Activated naive CD4-positive, alpha-beta T cell treated with anti-CD3 and anti-CD28 coated beads, Interleukin-2, amount 10 ng/mL, durations not matched to agents 7 days and 5 days (primary cell): ENCODE data around the gene MT4.

ENCODE experiments used
- CTCF ChIA-PET: fragments of 350-600 bp; sonication (Branson Sonifier 250); formaldehyde crosslinking; loops from one replicate; lab custom pipeline; 2021; ENCODE audit warnings: antibody characterized with exemption; lab: Charles Lee
- DNase-seq: peaks from one replicate; pipeline ENCODE4 v3.0.0-alpha.2; 2020
- H3K27ac Mint-ChIP-seq: one replicate; pipeline ENCODE4 v1.8.0; 2021; ENCODE audit warnings: mild to moderate bottlenecking, moderate library complexity, mixed read lengths
- H3K27me3 Mint-ChIP-seq: one replicate; pipeline ENCODE4 v1.8.0; 2021; ENCODE audit warnings: mild to moderate bottlenecking, mixed read lengths
- H3K36me3 Mint-ChIP-seq: one replicate; pipeline ENCODE4 v1.8.0; 2021; ENCODE audit warnings: mixed read lengths
- H3K4me1 Mint-ChIP-seq: one replicate; pipeline ENCODE4 v1.8.0; 2021; ENCODE audit warnings: mixed read lengths
- H3K4me3 Mint-ChIP-seq: one replicate; pipeline ENCODE4 v1.8.0; 2021; ENCODE audit warnings: mild to moderate bottlenecking, moderate library complexity, mixed read lengths
- H3K9me3 Mint-ChIP-seq: one replicate; pipeline ENCODE4 v1.8.0; 2021; ENCODE audit warnings: mixed read lengths

Gene MT4

GRCh38 chr16:56610609-56611111, 45.8 kb downstream of the MT4 start:
- H3K27me3 Mint-ChIP-seq: no peaks in the 10 kb centered on the region
- H3K4me3 Mint-ChIP-seq: peak overlapping the region; percentile 38
- CTCF ChIA-PET: interaction anchor here (1.2 to 2.1 kb wide), 2 partner anchors 10 to 91 kb away, joined by 4 to 6 read pairs; no protein-coding TSS in a partner anchor
- peaks cover 1% of the 10 kb centered on the region for H3K36me3 Mint-ChIP-seq
- no peaks in the 10 kb centered on the region for H3K9me3 Mint-ChIP-seq
- peak overlapping the region; percentile 93 for H3K27ac Mint-ChIP-seq
- H3K4me1 Mint-ChIP-seq: peaks cover 48% of the 10 kb centered on the region
- no peak for DNase-seq

- DNase-seq: no peak
- no peaks in the 10 kb centered on the region for H3K27me3 Mint-ChIP-seq
- peaks cover 47% of the 10 kb centered on the region for H3K4me1 Mint-ChIP-seq
- peaks cover 1% of the 10 kb centered on the region for H3K36me3 Mint-ChIP-seq
- no peaks in the 10 kb centered on the region for H3K9me3 Mint-ChIP-seq
- no peak overlapping the region for H3K4me3 Mint-ChIP-seq
- no peak overlapping the region for H3K27ac Mint-ChIP-seq
- CTCF ChIA-PET: interaction anchor here (1.2 to 2.1 kb wide), 2 partner anchors 11 to 91 kb away, joined by 4 to 6 read pairs; no protein-coding TSS in a partner anchor
These were observed 46.5 kb downstream of the MT4 start for GRCh38 chr16:56611281-56611833.

DNA sequence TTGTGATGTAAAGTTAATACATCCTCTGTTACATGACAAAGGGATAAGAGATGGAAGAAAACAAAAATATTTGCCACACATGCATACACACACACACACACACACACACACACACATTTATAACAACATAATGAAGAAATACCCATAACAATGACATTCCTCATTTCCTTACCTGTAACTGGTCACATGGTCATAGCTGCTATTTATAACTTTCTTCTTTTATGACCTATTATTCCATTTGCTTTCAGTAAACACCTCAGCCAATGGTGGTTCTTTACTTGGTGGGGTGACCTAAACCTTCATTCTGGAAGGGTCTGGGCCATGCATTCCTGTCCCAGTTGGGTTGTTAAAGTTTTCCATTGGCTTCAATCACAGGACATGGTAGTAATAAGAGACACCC, 48.8 kb downstream of the MT4 start:
- CTCF ChIA-PET: interaction anchor here (1.2 kb wide), 1 partner anchor 10 kb away, joined by 4 read pairs; no protein-coding TSS in a partner anchor
- H3K27ac Mint-ChIP-seq: no peak overlapping the region
- peaks cover 1% of the 10 kb centered on the region for H3K36me3 Mint-ChIP-seq
- no peak for DNase-seq
- H3K27me3 Mint-ChIP-seq: peaks cover 22% of the 10 kb centered on the region
- no peak overlapping the region for H3K4me3 Mint-ChIP-seq
- H3K4me1 Mint-ChIP-seq: peaks cover 47% of the 10 kb centered on the region
- no peaks in the 10 kb centered on the region for H3K9me3 Mint-ChIP-seq

GRCh38 chr16:56614549-56614991, 49.7 kb downstream of the MT4 start:
- H3K27ac Mint-ChIP-seq: no peak overlapping the region
- H3K36me3 Mint-ChIP-seq: no peaks in the 10 kb centered on the region
- H3K4me3 Mint-ChIP-seq: no peak overlapping the region
- no peaks in the 10 kb centered on the region for H3K9me3 Mint-ChIP-seq
- H3K4me1 Mint-ChIP-seq: peaks cover 40% of the 10 kb centered on the region
- CTCF ChIA-PET: no interaction called here
- peaks cover 31% of the 10 kb centered on the region for H3K27me3 Mint-ChIP-seq
- DNase-seq: no peak

DNA sequence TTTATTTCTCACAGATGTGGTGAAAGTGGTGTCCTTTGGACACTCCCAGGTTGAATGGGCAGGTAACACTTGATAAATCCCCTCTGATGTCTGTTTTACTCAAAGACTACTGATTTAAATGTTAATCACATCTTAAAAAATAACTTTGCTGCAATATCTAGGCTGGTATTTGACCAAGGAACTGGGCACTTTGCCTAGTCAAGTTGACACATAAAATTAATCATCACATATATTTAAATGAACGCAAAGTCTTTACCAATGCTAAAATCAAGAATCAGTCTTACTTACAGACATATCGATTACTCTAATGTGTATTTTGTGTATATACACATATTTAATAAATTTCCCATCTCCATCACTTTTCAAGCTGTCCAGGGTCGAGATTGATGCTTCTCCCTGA, 50.5 kb downstream of the MT4 start:
- CTCF ChIA-PET: no interaction called here
- Mint-ChIP-seq H3K27me3 (peaks cover 38% of the 10 kb centered on the region), H3K4me1 (peaks cover 34% of the 10 kb centered on the region), H3K27ac (no peak overlapping the region), H3K36me3 (no peaks in the 10 kb centered on the region), H3K4me3 (no peak overlapping the region), H3K9me3 (no peaks in the 10 kb centered on the region)
- DNase-seq: no peak

GRCh38 chr16:56616608-56617211, 51.8 kb downstream of the MT4 start:
- Mint-ChIP-seq H3K36me3 (no peaks in the 10 kb centered on the region), H3K9me3 (no peaks in the 10 kb centered on the region), H3K4me3 (peak overlapping the region; percentile 17), H3K27me3 (peaks cover 49% of the 10 kb centered on the region), H3K27ac (no peak overlapping the region), H3K4me1 (peaks cover 23% of the 10 kb centered on the region)
- CTCF ChIA-PET: interaction anchor here (0.7 kb wide), 1 partner anchor 245 kb away, joined by 3 read pairs; no protein-coding TSS in a partner anchor
- no peak for DNase-seq

- CTCF ChIA-PET: interaction anchor here (0.7 to 2.1 kb wide), 4 partner anchors 17 to 244 kb away, joined by 3 to 6 read pairs (median 3); no protein-coding TSS in a partner anchor
- DNase-seq: peak; percentile 78
- peak overlapping the region; percentile 39 for H3K4me3 Mint-ChIP-seq
- H3K9me3 Mint-ChIP-seq: no peaks in the 10 kb centered on the region
- H3K27me3 Mint-ChIP-seq: peaks cover 54% of the 10 kb centered on the region
- no peak overlapping the region for H3K27ac Mint-ChIP-seq
- peaks cover 23% of the 10 kb centered on the region for H3K4me1 Mint-ChIP-seq
- no peaks in the 10 kb centered on the region for H3K36me3 Mint-ChIP-seq
These were observed 52.6 kb downstream of the MT4 start for GRCh38 chr16:56617212-56618085.

DNA sequence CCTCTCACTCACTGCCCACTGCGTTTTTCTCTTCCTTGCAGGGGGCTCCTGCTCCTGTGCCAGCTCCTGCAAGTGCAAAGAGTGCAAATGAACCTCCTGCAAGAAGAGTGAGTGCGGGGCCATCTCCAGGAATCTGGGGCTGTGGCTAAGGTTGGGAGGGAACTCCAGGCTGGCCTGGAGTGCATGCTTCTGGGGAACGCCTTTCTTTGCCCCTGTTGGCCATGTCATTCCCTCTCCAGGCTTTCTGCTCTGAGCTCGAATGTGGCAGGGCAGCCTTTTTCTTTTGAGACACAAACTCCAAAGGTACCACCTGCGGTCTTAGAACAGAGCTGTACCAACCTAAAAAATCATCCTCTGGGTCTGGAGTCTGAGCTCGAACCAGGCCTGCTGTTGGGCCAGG, 53.3 kb downstream of the MT4 start:
- Mint-ChIP-seq H3K36me3 (no peaks in the 10 kb centered on the region), H3K27me3 (peaks cover 61% of the 10 kb centered on the region), H3K9me3 (no peaks in the 10 kb centered on the region), H3K27ac (no peak overlapping the region), H3K4me1 (peaks cover 23% of the 10 kb centered on the region), H3K4me3 (no peak overlapping the region)
- CTCF ChIA-PET: interaction anchor here (0.6 to 2.1 kb wide), 4 partner anchors 18 to 84 kb away, joined by 3 to 6 read pairs (median 4); no protein-coding TSS in a partner anchor
- no peak for DNase-seq
